IPS-20b (cell line): Measurements from ENCODE around the gene EDN2.

Experiments used
- H3K27ac ChIP-seq: one replicate; pipeline ENCODE4 v1.5.1; 2013; ENCODE audit warnings: low read length
- H3K27me3 ChIP-seq: 2 replicates; pipeline ENCODE4 v1.6.1; 2013; ENCODE audit warnings: mild to moderate bottlenecking, low read length, inconsistent platforms; ENCODE audit not compliant: insufficient read depth
- H3K36me3 ChIP-seq: 2 replicates; pipeline ENCODE4 v1.6.1; 2013; ENCODE audit warnings: low read depth, mild to moderate bottlenecking, inconsistent platforms, low read length, moderate library complexity; ENCODE audit not compliant: insufficient read depth
- H3K4me1 ChIP-seq: 2 replicates; pipeline ENCODE4 v1.6.1; 2013; ENCODE audit warnings: mild to moderate bottlenecking, control low read depth, inconsistent platforms, low read length, moderate library complexity; ENCODE audit not compliant: insufficient read depth
- H3K4me3 ChIP-seq: 2 replicates; pipeline ENCODE4 v1.5.1; 2013; ENCODE audit warnings: mild to moderate bottlenecking, low read length, inconsistent platforms
- H3K9ac ChIP-seq: 2 replicates; pipeline ENCODE4 v1.6.1; 2013; ENCODE audit warnings: low read depth, mild to moderate bottlenecking, inconsistent platforms, low read length, moderate library complexity
- H3K9me3 ChIP-seq: 2 replicates; pipeline ENCODE4 v1.6.1; 2013; ENCODE audit warnings: mild to moderate bottlenecking, low read depth, low read length, inconsistent platforms; ENCODE audit not compliant: insufficient read depth

The EDN2 gene

GRCh38 chr1:41467673-41468072, 16.8 kb downstream of the EDN2 start:
- Histone ChIP-seq H3K27ac (no peak overlapping the region), H3K9me3 (no peaks in the 10 kb centered on the region), H3K4me1 (no peaks in the 10 kb centered on the region), H3K36me3 (no peaks in the 10 kb centered on the region), H3K9ac (no peak overlapping the region), H3K4me3 (no peak overlapping the region), H3K27me3 (no peaks in the 10 kb centered on the region)

GRCh38 chr1:41466146-41466545, 18.3 kb downstream of the EDN2 start:
- H3K27me3 ChIP-seq, result no peaks in the 10 kb centered on the region

GRCh38 chr1:41465741-41466140, 18.7 kb downstream of the EDN2 start:
- Histone ChIP-seq H3K9ac (no peak overlapping the region), H3K9me3 (no peaks in the 10 kb centered on the region), H3K4me1 (no peaks in the 10 kb centered on the region), H3K4me3 (no peak overlapping the region), H3K36me3 (no peaks in the 10 kb centered on the region), H3K27ac (no peak overlapping the region), H3K27me3 (no peaks in the 10 kb centered on the region)

More at GRCh38 chr1:41466146-41466545, 18.3 kb downstream of the EDN2 start:
- no peaks in the 10 kb centered on the region for H3K9me3 ChIP-seq
- H3K9ac ChIP-seq, result no peak overlapping the region
- no peaks in the 10 kb centered on the region for H3K4me1 ChIP-seq
- no peak overlapping the region for H3K27ac ChIP-seq
- H3K4me3 ChIP-seq, result no peak overlapping the region
- H3K36me3 ChIP-seq, result no peaks in the 10 kb centered on the region

- no peaks in the 10 kb centered on the region for H3K27me3 ChIP-seq
These were observed 19.6 kb downstream of the EDN2 start for GRCh38 chr1:41464885-41465284.

GRCh38 chr1:41463516-41463915, 21.0 kb downstream of the EDN2 start:
- Histone ChIP-seq H3K4me1 (no peaks in the 10 kb centered on the region), H3K9me3 (no peaks in the 10 kb centered on the region), H3K27me3 (no peaks in the 10 kb centered on the region), H3K27ac (no peak overlapping the region), H3K36me3 (no peaks in the 10 kb centered on the region), H3K4me3 (no peak overlapping the region), H3K9ac (no peak overlapping the region)

More at GRCh38 chr1:41464885-41465284, 19.6 kb downstream of the EDN2 start:
- Histone ChIP-seq H3K4me1 (no peaks in the 10 kb centered on the region), H3K27ac (no peak overlapping the region), H3K9me3 (no peaks in the 10 kb centered on the region), H3K9ac (no peak overlapping the region), H3K36me3 (no peaks in the 10 kb centered on the region), H3K4me3 (no peak overlapping the region)

GRCh38 chr1:41462680-41463004, 21.8 kb downstream of the EDN2 start:
- no peak overlapping the region for H3K9ac ChIP-seq
- no peak overlapping the region for H3K4me3 ChIP-seq
- no peak overlapping the region for H3K27ac ChIP-seq
- H3K4me1 ChIP-seq, result no peaks in the 10 kb centered on the region
- no peaks in the 10 kb centered on the region for H3K9me3 ChIP-seq
- no peaks in the 10 kb centered on the region for H3K27me3 ChIP-seq
- no peaks in the 10 kb centered on the region for H3K36me3 ChIP-seq

GRCh38 chr1:41461790-41462679, 22.4 kb downstream of the EDN2 start:
- Histone ChIP-seq H3K4me1 (no peaks in the 10 kb centered on the region), H3K27ac (no peak overlapping the region), H3K27me3 (no peaks in the 10 kb centered on the region), H3K9me3 (no peaks in the 10 kb centered on the region), H3K36me3 (no peaks in the 10 kb centered on the region), H3K9ac (no peak overlapping the region), H3K4me3 (no peak overlapping the region)

- Histone ChIP-seq H3K27ac (no peak overlapping the region), H3K36me3 (no peaks in the 10 kb centered on the region), H3K4me1 (no peaks in the 10 kb centered on the region), H3K4me3 (no peak overlapping the region), H3K9me3 (no peaks in the 10 kb centered on the region), H3K27me3 (no peaks in the 10 kb centered on the region), H3K9ac (no peak overlapping the region)
These were observed 27.5 kb downstream of the EDN2 start for GRCh38 chr1:41456847-41457540.

GRCh38 chr1:41455479-41456332, 28.8 kb downstream of the EDN2 start:
- Histone ChIP-seq H3K27ac (no peak overlapping the region), H3K27me3 (no peaks in the 10 kb centered on the region), H3K9ac (no peak overlapping the region), H3K36me3 (no peaks in the 10 kb centered on the region), H3K4me1 (no peaks in the 10 kb centered on the region), H3K9me3 (no peaks in the 10 kb centered on the region), H3K4me3 (no peak overlapping the region)

- no peak overlapping the region for H3K27ac ChIP-seq
These were observed 30.1 kb downstream of the EDN2 start for GRCh38 chr1:41454406-41454805.

GRCh38 chr1:41452704-41453290, 31.7 kb downstream of the EDN2 start:
- Histone ChIP-seq H3K9ac (no peak overlapping the region), H3K36me3 (no peaks in the 10 kb centered on the region), H3K4me3 (no peak overlapping the region), H3K9me3 (no peaks in the 10 kb centered on the region), H3K4me1 (no peaks in the 10 kb centered on the region), H3K27ac (no peak overlapping the region), H3K27me3 (no peaks in the 10 kb centered on the region)

More at GRCh38 chr1:41454406-41454805, 30.1 kb downstream of the EDN2 start:
- Histone ChIP-seq H3K9ac (no peak overlapping the region), H3K9me3 (no peaks in the 10 kb centered on the region), H3K4me1 (no peaks in the 10 kb centered on the region), H3K27me3 (no peaks in the 10 kb centered on the region), H3K4me3 (no peak overlapping the region), H3K36me3 (no peaks in the 10 kb centered on the region)
